HG02884 (cell line): ENCODE data around the gene KCNIP4.

Experiments
- ATAC-seq: cut with Tn5 transposase; IDR thresholded peaks from one replicate; pipeline ENCODE4 v1.9.1; 2021; ENCODE audit warnings: mild to moderate bottlenecking, moderate library complexity; ENCODE audit not compliant: unreplicated experiment

Gene KCNIP4

DNA sequence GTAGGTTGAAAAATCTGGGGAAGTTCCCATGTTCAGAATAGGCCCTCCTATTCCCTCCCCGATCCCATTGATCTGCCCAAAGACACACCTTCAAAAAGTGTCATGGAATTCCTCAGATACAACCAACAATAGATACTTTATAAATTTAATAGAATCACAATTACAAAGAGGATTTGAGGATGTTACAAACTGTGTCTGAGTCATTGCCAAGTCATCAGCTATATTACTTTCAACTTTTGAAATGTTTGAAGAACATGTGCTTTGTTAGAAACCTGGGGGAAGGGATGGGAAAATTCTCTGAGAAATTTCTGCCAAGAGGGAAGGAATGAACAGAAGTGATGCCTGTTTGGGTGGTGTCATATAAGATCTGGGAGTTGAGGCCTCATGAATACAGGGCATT is 46.7 kb downstream of the KCNIP4 start:
- ATAC-seq: no peak

- ATAC-seq: no peak
Observed at GRCh38 chr4:21901281-21901680, 47.3 kb downstream of the KCNIP4 start.

- ATAC-seq: no peak
Observed at GRCh38 chr4:21900211-21900610, 48.4 kb downstream of the KCNIP4 start.

DNA sequence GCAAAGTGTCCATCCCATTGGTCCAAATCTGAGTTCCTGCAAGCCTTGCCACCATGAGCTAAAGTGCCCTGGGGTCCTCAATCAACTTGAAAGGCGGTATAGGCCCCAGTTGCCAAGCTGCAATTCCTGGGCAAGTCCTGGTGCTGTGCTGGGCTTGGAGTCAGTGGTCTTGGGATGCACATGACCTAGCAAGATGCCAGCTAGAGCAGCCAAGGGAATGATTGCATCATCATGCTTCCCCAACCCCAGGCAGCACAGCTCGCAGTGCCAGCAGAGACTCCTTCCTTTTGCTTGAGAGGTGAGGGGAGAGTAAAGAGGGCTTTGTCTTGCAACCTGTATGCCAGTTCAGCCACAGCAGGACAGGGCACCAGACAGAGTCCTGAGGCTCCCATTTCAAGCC is 50.5 kb downstream of the KCNIP4 start:
- no peak for ATAC-seq

DNA sequence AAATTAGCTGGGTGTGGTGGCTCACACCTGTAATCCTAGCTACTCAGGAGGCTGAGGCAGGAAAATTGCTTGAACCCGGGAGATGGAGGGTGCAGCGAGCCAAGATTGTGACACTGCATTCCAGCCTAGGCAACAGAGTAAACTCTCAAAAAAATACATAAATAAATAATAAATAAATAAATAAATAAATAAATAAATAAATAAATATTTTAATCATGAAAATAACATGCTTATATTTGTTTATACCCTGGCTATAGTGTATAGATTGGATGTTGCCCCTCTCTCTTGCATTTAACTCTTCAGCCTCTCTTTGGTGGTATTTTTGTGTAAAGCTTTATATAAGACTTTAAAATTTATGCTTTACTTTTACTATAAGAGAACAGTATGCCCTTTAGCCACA is 51.8 kb downstream of the KCNIP4 start:
- no peak for ATAC-seq

- ATAC-seq: no peak
Observed at GRCh38 chr4:21893136-21893535, 55.4 kb downstream of the KCNIP4 start.

DNA sequence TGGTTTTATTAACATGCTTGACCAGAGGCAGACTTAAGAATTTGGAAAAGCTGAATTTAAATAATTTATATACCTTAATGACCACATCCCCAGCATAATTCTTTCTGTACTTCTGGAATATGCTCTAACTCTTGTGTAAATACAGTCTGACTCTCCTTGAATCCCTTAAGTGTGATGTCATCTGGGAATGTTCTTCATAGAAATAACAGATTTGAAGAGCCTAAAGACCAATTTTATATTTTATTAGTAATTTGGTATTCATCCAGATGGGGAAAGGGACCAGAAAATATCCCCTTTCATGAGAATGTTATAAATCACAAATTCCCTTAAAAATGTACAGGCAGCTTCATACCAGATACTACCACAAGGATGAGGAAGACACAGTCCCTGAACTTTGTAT is 58.3 kb downstream of the KCNIP4 start:
- no peak for ATAC-seq

- ATAC-seq: peak; percentile 66
Observed at GRCh38 chr4:21888195-21888976, 60.2 kb downstream of the KCNIP4 start.

DNA sequence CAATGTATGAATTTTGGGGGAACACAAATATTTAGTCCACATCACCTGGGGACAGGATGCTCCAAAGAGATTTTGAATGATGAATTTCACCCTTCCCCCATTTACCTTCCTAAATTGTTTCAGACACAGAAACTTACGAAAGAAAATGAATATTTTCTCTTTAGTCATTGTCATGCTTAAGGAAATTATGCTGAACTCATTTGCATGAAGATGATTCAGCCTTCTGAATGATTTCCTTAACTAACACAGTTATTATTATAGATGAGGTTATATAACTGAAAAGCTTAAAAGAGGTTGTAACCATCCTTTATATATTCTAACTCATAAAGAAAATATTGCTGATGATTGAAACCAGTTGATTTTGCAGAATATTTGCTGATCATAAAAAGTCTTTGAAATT is 61.1 kb downstream of the KCNIP4 start:
- ATAC-seq: no peak

GRCh38 chr4:21885770-21886169 is 62.8 kb downstream of the KCNIP4 start:
- no peak for ATAC-seq

DNA sequence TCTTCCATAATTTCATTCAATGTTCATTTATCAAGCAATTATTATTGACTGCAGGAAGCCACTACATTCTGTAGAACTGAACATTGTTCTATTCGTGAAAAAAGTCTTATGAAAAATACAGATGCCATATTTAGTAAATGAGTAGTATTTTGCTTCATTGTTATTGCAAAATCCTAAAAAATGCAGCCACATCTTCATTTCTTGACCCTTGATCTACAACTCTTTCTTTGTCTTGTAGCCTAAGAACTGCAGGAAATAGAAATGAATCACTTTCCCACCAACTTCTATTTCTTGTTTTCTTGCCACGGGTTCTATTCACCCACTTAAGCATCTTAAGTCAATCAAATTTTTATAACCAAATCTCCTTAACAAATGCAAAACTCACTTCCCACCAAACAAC is 63.3 kb downstream of the KCNIP4 start:
- ATAC-seq: no peak

GRCh38 chr4:21884615-21885014 is 64.0 kb downstream of the KCNIP4 start:
- no peak for ATAC-seq

GRCh38 chr4:21882051-21882839 is 66.3 kb downstream of the KCNIP4 start:
- no peak for ATAC-seq

GRCh38 chr4:21879187-21879586 is 69.4 kb downstream of the KCNIP4 start:
- ATAC-seq: no peak

GRCh38 chr4:21876711-21877110 is 71.9 kb downstream of the KCNIP4 start:
- no peak for ATAC-seq

GRCh38 chr4:21873145-21873544 is 75.4 kb downstream of the KCNIP4 start:
- no peak for ATAC-seq

DNA sequence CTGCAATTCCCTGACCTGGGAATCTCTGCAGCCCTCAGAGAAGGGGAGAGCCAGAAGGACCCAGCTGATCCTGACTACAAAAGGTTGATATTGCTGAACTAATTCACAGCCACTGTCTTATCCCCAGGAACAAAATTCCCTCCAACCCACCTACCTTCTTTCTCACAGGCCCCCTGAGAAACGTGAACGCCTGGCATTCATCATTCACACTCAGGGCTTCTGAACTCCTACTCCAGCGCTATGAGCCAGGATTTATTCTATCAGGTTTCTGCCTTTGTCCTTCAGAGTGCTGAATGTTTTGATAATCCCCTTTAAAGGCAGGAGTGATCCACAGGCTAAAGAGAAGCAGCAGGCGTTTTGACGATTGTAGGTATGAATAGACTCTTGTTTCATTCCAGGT is 76.5 kb downstream of the KCNIP4 start:
- no peak for ATAC-seq

- no peak for ATAC-seq
Observed at GRCh38 chr4:21869978-21870745, 78.4 kb downstream of the KCNIP4 start.

DNA sequence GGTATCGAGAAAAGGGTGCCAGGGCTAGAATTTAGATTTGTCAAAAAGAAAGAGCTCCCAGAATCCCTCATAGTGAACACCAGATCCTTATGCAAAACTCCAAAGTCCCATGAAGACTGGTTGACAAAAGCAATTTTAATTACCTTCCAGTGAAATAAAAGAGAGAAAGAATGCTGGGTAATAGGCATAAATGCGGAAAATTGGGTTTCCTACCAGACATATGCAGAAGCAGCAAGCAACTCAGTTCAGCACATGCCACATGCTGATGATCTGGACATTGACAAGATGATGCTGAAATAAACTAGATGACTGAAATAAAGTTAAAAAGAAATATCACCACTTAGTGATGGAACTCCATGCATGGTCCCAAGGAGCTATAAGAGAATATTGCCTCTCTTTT is 83.9 kb downstream of the KCNIP4 start:
- ATAC-seq: no peak

DNA sequence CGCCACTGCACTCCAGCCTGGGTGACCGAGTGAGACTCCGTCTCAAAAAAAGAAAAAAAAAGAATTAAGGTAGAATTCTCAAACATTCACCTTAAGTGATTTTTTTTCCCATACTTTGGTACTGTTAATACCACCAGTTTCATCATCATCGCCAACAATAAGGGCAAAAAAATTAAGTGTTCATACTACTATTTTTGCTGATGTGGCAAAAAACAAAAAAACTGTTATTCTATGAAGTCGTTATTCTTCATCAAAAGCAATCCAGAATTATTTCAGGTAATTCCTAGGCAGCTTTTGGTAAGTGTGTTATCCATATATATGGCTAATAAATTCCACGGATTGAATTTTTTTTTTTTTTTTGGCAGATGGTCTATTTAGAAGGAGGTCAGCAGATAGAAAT is 85.7 kb downstream of the KCNIP4 start:
- ATAC-seq: no peak

- ATAC-seq: no peak
Observed at GRCh38 chr4:21858971-21859370, 89.6 kb downstream of the KCNIP4 start.

GRCh38 chr4:21856754-21857153 is 91.8 kb downstream of the KCNIP4 start:
- ATAC-seq: no peak
